Astrocyte (in vitro differentiated cells and primary cell): ENCODE results near the gene KRTAP9-8.

ENCODE experiments used
- CTCF ChIP-seq: IDR thresholded peaks from 2 replicates; pipeline ENCODE4 v1.5.1; 2011; ENCODE audit warnings: low read depth, mild to moderate bottlenecking, inconsistent platforms, low read length, moderate library complexity; ENCODE audit not compliant: insufficient read depth
- EZH2 ChIP-seq: IDR thresholded peaks from 2 replicates; pipeline ENCODE4 v1.6.1; 2012; ENCODE audit warnings: mild to moderate bottlenecking, low read length, inconsistent platforms; ENCODE audit not compliant: insufficient read depth

DNA sequence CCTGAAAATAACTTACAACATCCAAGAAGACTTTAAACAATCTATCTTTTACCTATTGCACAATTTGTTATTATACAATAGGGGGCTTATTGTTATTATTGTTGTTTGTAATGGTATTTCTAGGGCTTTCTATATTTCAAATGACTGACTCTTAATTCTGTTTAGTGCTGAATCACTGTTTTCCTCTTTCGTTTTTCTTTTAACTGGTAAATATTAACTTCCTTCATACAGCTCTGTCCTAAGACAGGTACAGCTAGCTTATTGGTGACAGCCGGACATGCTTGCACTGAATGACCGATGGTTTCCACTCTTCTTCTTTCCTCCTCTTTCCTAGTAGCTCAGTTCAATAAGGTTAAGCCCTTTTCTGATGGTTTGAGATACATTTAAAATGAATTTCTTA is 49.3 kb downstream of the KRTAP9-8 start:
- TF ChIP-seq CTCF (no peak), EZH2 (no peak)
